ENCODE data around the gene LGALS3.

The LGALS3 gene

GRCh38 chr14:55131370-55132137, 2.5 kb downstream of the LGALS3 start:
- TF ChIP-seq GATA1 (IDR thresholded peaks at IDR 0.05; ENCODE audit: low read depth, low read length) (no peak), POLR2A (IDR thresholded peaks at IDR 0.05; ENCODE audit: low read length) (peak; percentile 15)
- DNase-seq: peak; percentile 36 to 41

- TF ChIP-seq POLR2A (IDR thresholded peaks at IDR 0.05; ENCODE audit: low read length): peak; percentile 8
- no peak for TF ChIP-seq GATA1 (IDR thresholded peaks at IDR 0.05; ENCODE audit: low read depth, low read length)
- DNase-seq: peak; percentile 23 to 51
Measured at GRCh38 chr14:55133416-55133815, 4.4 kb downstream of the LGALS3 start.

GRCh38 chr14:55136241-55136640, 7.2 kb downstream of the LGALS3 start:
- DNase-seq: no peak
- TF ChIP-seq POLR2A (IDR thresholded peaks at IDR 0.05; ENCODE audit: low read length) (no peak), GATA1 (IDR thresholded peaks at IDR 0.05; ENCODE audit: low read depth, low read length) (no peak)

- TF ChIP-seq POLR2A (IDR thresholded peaks at IDR 0.05; ENCODE audit: low read length): no peak
- TF ChIP-seq GATA1 (IDR thresholded peaks at IDR 0.05; ENCODE audit: low read depth, low read length): no peak
- DNase-seq: no peak
Measured at GRCh38 chr14:55136885-55137786, 8.1 kb downstream of the LGALS3 start.

- TF ChIP-seq GATA1 (IDR thresholded peaks at IDR 0.05; ENCODE audit: low read depth, low read length) (no peak), POLR2A (IDR thresholded peaks at IDR 0.05; ENCODE audit: low read length) (no peak)
- DNase-seq: peak; percentile 35 to 44
Measured at GRCh38 chr14:55138091-55138490, 9.0 kb downstream of the LGALS3 start.

- TF ChIP-seq GATA1 (IDR thresholded peaks at IDR 0.05; ENCODE audit: low read depth, low read length): no peak
- no peak for TF ChIP-seq POLR2A (IDR thresholded peaks at IDR 0.05; ENCODE audit: low read length)
- no peak for DNase-seq
Measured at GRCh38 chr14:55139141-55139540, 10.1 kb downstream of the LGALS3 start.

GRCh38 chr14:55139696-55140509, 10.9 kb downstream of the LGALS3 start:
- no peak for TF ChIP-seq POLR2A (IDR thresholded peaks at IDR 0.05; ENCODE audit: low read length)
- no peak for TF ChIP-seq GATA1 (IDR thresholded peaks at IDR 0.05; ENCODE audit: low read depth, low read length)
- no peak for DNase-seq

GRCh38 chr14:55141825-55142224, 12.8 kb downstream of the LGALS3 start:
- no peak for TF ChIP-seq POLR2A (IDR thresholded peaks at IDR 0.05; ENCODE audit: low read length)
- no peak for TF ChIP-seq GATA1 (IDR thresholded peaks at IDR 0.05; ENCODE audit: low read depth, low read length)
- DNase-seq: no peak

GRCh38 chr14:55142466-55142865, 13.4 kb downstream of the LGALS3 start:
- no peak for DNase-seq
- no peak for TF ChIP-seq GATA1 (IDR thresholded peaks at IDR 0.05; ENCODE audit: low read depth, low read length)
- no peak for TF ChIP-seq POLR2A (IDR thresholded peaks at IDR 0.05; ENCODE audit: low read length)

- no peak for DNase-seq
- TF ChIP-seq POLR2A (IDR thresholded peaks at IDR 0.05; ENCODE audit: low read length): no peak
- TF ChIP-seq GATA1 (IDR thresholded peaks at IDR 0.05; ENCODE audit: low read depth, low read length): no peak
Measured at GRCh38 chr14:55146425-55146824, 17.4 kb downstream of the LGALS3 start.

- DNase-seq: no peak
- TF ChIP-seq GATA1 (IDR thresholded peaks at IDR 0.05; ENCODE audit: low read depth, low read length) (no peak), POLR2A (IDR thresholded peaks at IDR 0.05; ENCODE audit: low read length) (no peak)
Measured at GRCh38 chr14:55151601-55152000, 22.5 kb downstream of the LGALS3 start.

- DNase-seq: no peak
- TF ChIP-seq GATA1 (IDR thresholded peaks at IDR 0.05; ENCODE audit: low read depth, low read length): no peak
- TF ChIP-seq POLR2A (IDR thresholded peaks at IDR 0.05; ENCODE audit: low read length): no peak
Measured at GRCh38 chr14:55152052-55152753, 23.2 kb downstream of the LGALS3 start.

GRCh38 chr14:55153951-55154350, 24.9 kb downstream of the LGALS3 start:
- TF ChIP-seq GATA1 (IDR thresholded peaks at IDR 0.05; ENCODE audit: low read depth, low read length) (no peak), POLR2A (IDR thresholded peaks at IDR 0.05; ENCODE audit: low read length) (no peak)
- DNase-seq: no peak
